ENCODE measurements around the gene YES1. TPM values are rescaled to one million over a fixed set of nuclear protein-coding genes. Genes with fewer than 3 reads are reported as not detected.

Gene YES1
- total and polyA plus RNA-seq, 2 of the 13 experiments (the other 11 are each of a cell fraction or from before 2014, with no cell fraction given), result 17.2 to 70.8 TPM

DNA sequence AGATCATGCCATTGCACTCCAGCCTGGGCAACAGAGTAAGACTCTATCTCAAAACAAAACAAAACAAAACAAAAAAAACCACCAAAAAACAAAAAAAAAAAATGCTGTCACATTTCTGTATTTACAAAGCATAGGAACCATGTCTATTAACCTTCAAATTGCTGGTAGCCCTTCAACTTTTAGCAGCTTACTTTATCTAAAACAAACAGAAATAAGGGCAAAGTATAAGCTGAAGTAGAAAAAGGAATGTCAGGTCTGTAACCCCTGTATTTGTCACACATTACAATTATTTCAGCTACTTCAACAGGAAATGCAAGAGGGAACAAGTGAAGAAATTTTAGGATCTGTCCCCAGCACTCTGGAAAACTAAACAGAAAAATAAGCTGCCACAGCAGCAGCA, 129.2 kb downstream of the YES1 start (continued):
- TF ChIP-seq, protein P1, sequence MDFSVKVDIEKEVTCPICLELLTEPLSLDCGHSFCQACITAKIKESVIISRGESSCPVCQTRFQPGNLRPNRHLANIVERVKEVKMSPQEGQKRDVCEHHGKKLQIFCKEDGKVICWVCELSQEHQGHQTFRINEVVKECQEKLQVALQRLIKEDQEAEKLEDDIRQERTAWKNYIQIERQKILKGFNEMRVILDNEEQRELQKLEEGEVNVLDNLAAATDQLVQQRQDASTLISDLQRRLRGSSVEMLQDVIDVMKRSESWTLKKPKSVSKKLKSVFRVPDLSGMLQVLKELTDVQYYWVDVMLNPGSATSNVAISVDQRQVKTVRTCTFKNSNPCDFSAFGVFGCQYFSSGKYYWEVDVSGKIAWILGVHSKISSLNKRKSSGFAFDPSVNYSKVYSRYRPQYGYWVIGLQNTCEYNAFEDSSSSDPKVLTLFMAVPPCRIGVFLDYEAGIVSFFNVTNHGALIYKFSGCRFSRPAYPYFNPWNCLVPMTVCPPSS (IDR thresholded peaks at IDR 0.05), result no peak
- no peak for TF ChIP-seq ZNF709 (CRISPR knock-in tag; IDR thresholded peaks at IDR 0.05)
- TF ChIP-seq, protein P2, sequence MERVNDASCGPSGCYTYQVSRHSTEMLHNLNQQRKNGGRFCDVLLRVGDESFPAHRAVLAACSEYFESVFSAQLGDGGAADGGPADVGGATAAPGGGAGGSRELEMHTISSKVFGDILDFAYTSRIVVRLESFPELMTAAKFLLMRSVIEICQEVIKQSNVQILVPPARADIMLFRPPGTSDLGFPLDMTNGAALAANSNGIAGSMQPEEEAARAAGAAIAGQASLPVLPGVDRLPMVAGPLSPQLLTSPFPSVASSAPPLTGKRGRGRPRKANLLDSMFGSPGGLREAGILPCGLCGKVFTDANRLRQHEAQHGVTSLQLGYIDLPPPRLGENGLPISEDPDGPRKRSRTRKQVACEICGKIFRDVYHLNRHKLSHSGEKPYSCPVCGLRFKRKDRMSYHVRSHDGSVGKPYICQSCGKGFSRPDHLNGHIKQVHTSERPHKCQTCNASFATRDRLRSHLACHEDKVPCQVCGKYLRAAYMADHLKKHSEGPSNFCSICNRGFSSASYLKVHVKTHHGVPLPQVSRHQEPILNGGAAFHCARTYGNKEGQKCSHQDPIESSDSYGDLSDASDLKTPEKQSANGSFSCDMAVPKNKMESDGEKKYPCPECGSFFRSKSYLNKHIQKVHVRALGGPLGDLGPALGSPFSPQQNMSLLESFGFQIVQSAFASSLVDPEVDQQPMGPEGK (CRISPR knock-in tag; IDR thresholded peaks at IDR 0.05), result no peak
- no peak for TF ChIP-seq NFRKB (IDR thresholded peaks at IDR 0.05)
- TF ChIP-seq, protein P3, sequence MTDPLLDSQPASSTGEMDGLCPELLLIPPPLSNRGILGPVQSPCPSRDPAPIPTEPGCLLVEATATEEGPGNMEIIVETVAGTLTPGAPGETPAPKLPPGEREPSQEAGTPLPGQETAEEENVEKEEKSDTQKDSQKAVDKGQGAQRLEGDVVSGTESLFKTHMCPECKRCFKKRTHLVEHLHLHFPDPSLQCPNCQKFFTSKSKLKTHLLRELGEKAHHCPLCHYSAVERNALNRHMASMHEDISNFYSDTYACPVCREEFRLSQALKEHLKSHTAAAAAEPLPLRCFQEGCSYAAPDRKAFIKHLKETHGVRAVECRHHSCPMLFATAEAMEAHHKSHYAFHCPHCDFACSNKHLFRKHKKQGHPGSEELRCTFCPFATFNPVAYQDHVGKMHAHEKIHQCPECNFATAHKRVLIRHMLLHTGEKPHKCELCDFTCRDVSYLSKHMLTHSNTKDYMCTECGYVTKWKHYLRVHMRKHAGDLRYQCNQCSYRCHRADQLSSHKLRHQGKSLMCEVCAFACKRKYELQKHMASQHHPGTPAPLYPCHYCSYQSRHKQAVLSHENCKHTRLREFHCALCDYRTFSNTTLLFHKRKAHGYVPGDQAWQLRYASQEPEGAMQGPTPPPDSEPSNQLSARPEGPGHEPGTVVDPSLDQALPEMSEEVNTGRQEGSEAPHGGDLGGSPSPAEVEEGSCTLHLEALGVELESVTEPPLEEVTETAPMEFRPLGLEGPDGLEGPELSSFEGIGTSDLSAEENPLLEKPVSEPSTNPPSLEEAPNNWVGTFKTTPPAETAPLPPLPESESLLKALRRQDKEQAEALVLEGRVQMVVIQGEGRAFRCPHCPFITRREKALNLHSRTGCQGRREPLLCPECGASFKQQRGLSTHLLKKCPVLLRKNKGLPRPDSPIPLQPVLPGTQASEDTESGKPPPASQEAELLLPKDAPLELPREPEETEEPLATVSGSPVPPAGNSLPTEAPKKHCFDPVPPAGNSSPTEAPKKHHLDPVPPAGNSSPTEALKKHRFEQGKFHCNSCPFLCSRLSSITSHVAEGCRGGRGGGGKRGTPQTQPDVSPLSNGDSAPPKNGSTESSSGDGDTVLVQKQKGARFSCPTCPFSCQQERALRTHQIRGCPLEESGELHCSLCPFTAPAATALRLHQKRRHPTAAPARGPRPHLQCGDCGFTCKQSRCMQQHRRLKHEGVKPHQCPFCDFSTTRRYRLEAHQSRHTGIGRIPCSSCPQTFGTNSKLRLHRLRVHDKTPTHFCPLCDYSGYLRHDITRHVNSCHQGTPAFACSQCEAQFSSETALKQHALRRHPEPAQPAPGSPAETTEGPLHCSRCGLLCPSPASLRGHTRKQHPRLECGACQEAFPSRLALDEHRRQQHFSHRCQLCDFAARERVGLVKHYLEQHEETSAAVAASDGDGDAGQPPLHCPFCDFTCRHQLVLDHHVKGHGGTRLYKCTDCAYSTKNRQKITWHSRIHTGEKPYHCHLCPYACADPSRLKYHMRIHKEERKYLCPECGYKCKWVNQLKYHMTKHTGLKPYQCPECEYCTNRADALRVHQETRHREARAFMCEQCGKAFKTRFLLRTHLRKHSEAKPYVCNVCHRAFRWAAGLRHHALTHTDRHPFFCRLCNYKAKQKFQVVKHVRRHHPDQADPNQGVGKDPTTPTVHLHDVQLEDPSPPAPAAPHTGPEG (CRISPR knock-in tag; IDR thresholded peaks at IDR 0.05), result no peak
- TF ChIP-seq KAT2B (IDR thresholded peaks at IDR 0.05; ENCODE audit: borderline replicate concordance, low read depth, low read length), result no peak
- TF ChIP-seq, protein P4, sequence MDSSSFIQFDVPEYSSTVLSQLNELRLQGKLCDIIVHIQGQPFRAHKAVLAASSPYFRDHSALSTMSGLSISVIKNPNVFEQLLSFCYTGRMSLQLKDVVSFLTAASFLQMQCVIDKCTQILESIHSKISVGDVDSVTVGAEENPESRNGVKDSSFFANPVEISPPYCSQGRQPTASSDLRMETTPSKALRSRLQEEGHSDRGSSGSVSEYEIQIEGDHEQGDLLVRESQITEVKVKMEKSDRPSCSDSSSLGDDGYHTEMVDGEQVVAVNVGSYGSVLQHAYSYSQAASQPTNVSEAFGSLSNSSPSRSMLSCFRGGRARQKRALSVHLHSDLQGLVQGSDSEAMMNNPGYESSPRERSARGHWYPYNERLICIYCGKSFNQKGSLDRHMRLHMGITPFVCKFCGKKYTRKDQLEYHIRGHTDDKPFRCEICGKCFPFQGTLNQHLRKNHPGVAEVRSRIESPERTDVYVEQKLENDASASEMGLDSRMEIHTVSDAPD (CRISPR knock-in tag; IDR thresholded peaks at IDR 0.05), result no peak
- TF ChIP-seq SP4 (CRISPR knock-in tag; IDR thresholded peaks at IDR 0.05), result no peak
- TF ChIP-seq, protein P5, sequence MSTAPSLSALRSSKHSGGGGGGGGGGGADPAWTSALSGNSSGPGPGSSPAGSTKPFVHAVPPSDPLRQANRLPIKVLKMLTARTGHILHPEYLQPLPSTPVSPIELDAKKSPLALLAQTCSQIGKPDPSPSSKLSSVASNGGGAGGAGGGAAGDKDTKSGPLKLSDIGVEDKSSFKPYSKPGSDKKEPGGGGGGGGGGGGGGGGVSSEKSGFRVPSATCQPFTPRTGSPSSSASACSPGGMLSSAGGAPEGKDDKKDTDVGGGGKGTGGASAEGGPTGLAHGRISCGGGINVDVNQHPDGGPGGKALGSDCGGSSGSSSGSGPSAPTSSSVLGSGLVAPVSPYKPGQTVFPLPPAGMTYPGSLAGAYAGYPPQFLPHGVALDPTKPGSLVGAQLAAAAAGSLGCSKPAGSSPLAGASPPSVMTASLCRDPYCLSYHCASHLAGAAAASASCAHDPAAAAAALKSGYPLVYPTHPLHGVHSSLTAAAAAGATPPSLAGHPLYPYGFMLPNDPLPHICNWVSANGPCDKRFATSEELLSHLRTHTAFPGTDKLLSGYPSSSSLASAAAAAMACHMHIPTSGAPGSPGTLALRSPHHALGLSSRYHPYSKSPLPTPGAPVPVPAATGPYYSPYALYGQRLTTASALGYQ (CRISPR knock-in tag; IDR thresholded peaks at IDR 0.05), result peak; percentile 66; the same call in 1 of the 2 replicates
- no peak for TF ChIP-seq GATAD1 (CRISPR knock-in tag; IDR thresholded peaks at IDR 0.05)
- TF ChIP-seq, protein P6, sequence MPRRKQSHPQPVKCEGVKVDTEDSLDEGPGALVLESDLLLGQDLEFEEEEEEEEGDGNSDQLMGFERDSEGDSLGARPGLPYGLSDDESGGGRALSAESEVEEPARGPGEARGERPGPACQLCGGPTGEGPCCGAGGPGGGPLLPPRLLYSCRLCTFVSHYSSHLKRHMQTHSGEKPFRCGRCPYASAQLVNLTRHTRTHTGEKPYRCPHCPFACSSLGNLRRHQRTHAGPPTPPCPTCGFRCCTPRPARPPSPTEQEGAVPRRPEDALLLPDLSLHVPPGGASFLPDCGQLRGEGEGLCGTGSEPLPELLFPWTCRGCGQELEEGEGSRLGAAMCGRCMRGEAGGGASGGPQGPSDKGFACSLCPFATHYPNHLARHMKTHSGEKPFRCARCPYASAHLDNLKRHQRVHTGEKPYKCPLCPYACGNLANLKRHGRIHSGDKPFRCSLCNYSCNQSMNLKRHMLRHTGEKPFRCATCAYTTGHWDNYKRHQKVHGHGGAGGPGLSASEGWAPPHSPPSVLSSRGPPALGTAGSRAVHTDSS (CRISPR knock-in tag; conservative IDR thresholded peaks at IDR 0.05), result no peak
- TF ChIP-seq NFATC3 (CRISPR knock-in tag; IDR thresholded peaks at IDR 0.05), result no peak
- no peak for TF ChIP-seq POLR2AphosphoS2 (IDR thresholded peaks at IDR 0.05; ENCODE audit: low read depth, low read length)
- TF ChIP-seq KLF13 (CRISPR knock-in tag; IDR thresholded peaks at IDR 0.05), result no peak
- TF ChIP-seq RORA (CRISPR knock-in tag; IDR thresholded peaks at IDR 0.05), result no peak
- no peak for TF ChIP-seq DMAP1 (CRISPR knock-in tag; IDR thresholded peaks at IDR 0.05)

Data from HepG2 (cell line).